Esophagus muscularis mucosa (tissue), 4 donors: ENCODE results near the gene PSMA2. TPM values are rescaled to one million over a fixed set of nuclear protein-coding genes. Genes with fewer than 3 reads are reported as not detected.

Source experiments
- DNase-seq: peaks from one replicate; pipeline ENCODE4 v3.0.0-alpha.2; 2017; ENCODE audit errors: extremely low spot score
- H3K27ac ChIP-seq, 4 donors: fragments of 200-600 bp; sonication (generic); replicated peaks in 1 of 4; 1 replicate in 3 of 4; 2 replicates in 1 of 4; pipeline ENCODE4 v1.5.1; 2016 to 2019; ENCODE audit warnings: mild to moderate bottlenecking in 1 of 4
- H3K27me3 ChIP-seq, 4 donors: fragments of 200-600 bp; sonication (generic); one replicate each; pipeline versions ENCODE4 v1.5.1 to v1.6.0; 2016 to 2019
- H3K36me3 ChIP-seq, 4 donors: fragments of 200-600 bp; sonication (generic); one replicate each; pipeline ENCODE4 v1.5.1; 2016 to 2019
- H3K4me1 ChIP-seq, 4 donors: fragments of 200-600 bp; sonication (generic); one replicate each; pipeline ENCODE4 v1.5.1; 2016 to 2019
- H3K4me3 ChIP-seq, 4 donors: fragments of 200-600 bp; sonication (generic); 1 replicate in 2 of 4; 2 replicates in 2 of 4; pipeline ENCODE4 v1.5.1; 2016 to 2019; ENCODE audit warnings: mild to moderate bottlenecking in 4 of 4, moderate library complexity in 1 of 4
- H3K9me3 ChIP-seq, 4 donors: fragments of 200-600 bp; sonication (generic); 1 replicate in 3 of 4; 2 replicates in 1 of 4; pipeline ENCODE4 v1.5.1; 2016 to 2019
- CTCF ChIP-seq, 3 experiments: fragments of 200-600 bp in 2 of 3; fragments of 450-650 bp in 1 of 3; sonication (generic) in 2 of 3; IDR thresholded peaks; one replicate each; pipeline ENCODE4 v1.5.1; 2017 to 2019; ENCODE audit warnings: antibody characterized with exemption in 3 of 3, mild to moderate bottlenecking in 2 of 3, moderate library complexity in 1 of 3
- EP300 ChIP-seq: sonication (generic); formaldehyde crosslinking; IDR thresholded peaks from one replicate; pipeline ENCODE4 v1.6.1; 2017; ENCODE audit warnings: antibody characterized with exemption
- POLR2A ChIP-seq: fragments of 450-650 bp; IDR thresholded peaks from one replicate; pipeline ENCODE4 v1.6.1; 2017; ENCODE audit warnings: antibody characterized with exemption, moderate library complexity, mild to moderate bottlenecking, low read depth
- POLR2AphosphoS5 ChIP-seq, 2 donors: sonication (generic); formaldehyde crosslinking; IDR thresholded peaks; one replicate each; pipeline ENCODE4 v1.6.1; 2017; ENCODE audit warnings: antibody characterized with exemption in 2 of 2
- WGBS: methylation state at CpG from one replicate; pipeline ENCODE4 v1.1.5; 2018; 5-methylcytosine and 5-hydroxymethylcytosine counted together
- intact Hi-C: fragments of 100-400 bp; cut with DNase I; formaldehyde crosslinking; loops from one replicate; pipeline ENCODE4 v1.15.1; 2023
- total RNA-seq, 4 donors: library from RNA; depleted of rRNA; stranded (reverse); fragments of >200 nt; gene quantifications; one replicate each; pipeline versions ENCODE4 v1.1.0 to v1.2.1, GENCODE V29; 2016

PSMA2 gene
- total RNA-seq, 4 donors from 2014 or later = 29.7 to 73.5 (median 57.7) TPM

GRCh38 chr7:42878303-42878702 lies 53.7 kb downstream of the PSMA2 start:
- WGBS = 85% methylated on average over 3 of the region's 3 CpGs
- no peak for DNase-seq
- H3K9me3 ChIP-seq = no peaks in the 10 kb centered on the region
- no peak overlapping the region for H3K27ac ChIP-seq
- H3K36me3 ChIP-seq = no peaks in the 10 kb centered on the region
- intact Hi-C loops = no loop called here
- H3K4me1 ChIP-seq = peaks cover 0 to 7% (median 0%) of the 10 kb centered on the region in 4 donors
- TF ChIP-seq POLR2A (no peak), POLR2AphosphoS5 (IDR thresholded peaks at IDR 0.05) (no peak), CTCF (IDR thresholded peaks at IDR 0.05) (no peak), EP300 (no peak)
- H3K27me3 ChIP-seq = no peaks in the 10 kb centered on the region
- no peak overlapping the region for H3K4me3 ChIP-seq

- WGBS = 56% methylated on average over 2 of the region's 2 CpGs
- peaks cover 0 to 7% (median 0%) of the 10 kb centered on the region in 4 donors for H3K4me1 ChIP-seq
- H3K27ac ChIP-seq = no peak overlapping the region
- no peaks in the 10 kb centered on the region for H3K36me3 ChIP-seq
- no peaks in the 10 kb centered on the region for H3K9me3 ChIP-seq
- intact Hi-C loops = no loop called here
- TF ChIP-seq POLR2A (no peak), EP300 (no peak), CTCF (IDR thresholded peaks at IDR 0.05) (no peak), POLR2AphosphoS5 (IDR thresholded peaks at IDR 0.05) (no peak)
- no peaks in the 10 kb centered on the region for H3K27me3 ChIP-seq
- no peak overlapping the region for H3K4me3 ChIP-seq
- DNase-seq = no peak
These were observed 54.1 kb downstream of the PSMA2 start for GRCh38 chr7:42877862-42878261.

GRCh38 chr7:42876182-42877068 lies 55.5 kb downstream of the PSMA2 start:
- TF ChIP-seq POLR2AphosphoS5 (IDR thresholded peaks at IDR 0.05) (no peak), CTCF (IDR thresholded peaks at IDR 0.05) (peak; percentile 77 to 88 (median 81))

GRCh38 chr7:42869131-42870020 lies 62.6 kb downstream of the PSMA2 start:
- WGBS = 55% methylated on average over 7 of the region's 7 CpGs
- peaks cover 0 to 20% (median 13%) of the 10 kb centered on the region in 4 donors for H3K9me3 ChIP-seq
- H3K4me3 ChIP-seq = no peak overlapping the region
- intact Hi-C loops = no loop called here
- no peaks in the 10 kb centered on the region for H3K36me3 ChIP-seq
- peaks cover 0 to 15% (median 14%) of the 10 kb centered on the region in 4 donors for H3K4me1 ChIP-seq
- no peaks in the 10 kb centered on the region for H3K27me3 ChIP-seq
- peak overlapping the region in 2 of 4 donors; percentile 18 to 46 for H3K27ac ChIP-seq
- TF ChIP-seq POLR2A = no peak
- TF ChIP-seq EP300 = no peak
- TF ChIP-seq CTCF (IDR thresholded peaks at IDR 0.05) = no peak
- TF ChIP-seq POLR2AphosphoS5 (IDR thresholded peaks at IDR 0.05) = no peak
- no peak for DNase-seq

More at GRCh38 chr7:42876182-42877068, 55.5 kb downstream of the PSMA2 start:
- no peak overlapping the region for H3K27ac ChIP-seq
- intact Hi-C loops = no loop called here
- no peak overlapping the region for H3K4me3 ChIP-seq
- peaks cover 0 to 7% (median 0%) of the 10 kb centered on the region in 4 donors for H3K4me1 ChIP-seq
- WGBS = 37% methylated on average over 5 of the region's 5 CpGs
- DNase-seq = no peak
- H3K36me3 ChIP-seq = no peaks in the 10 kb centered on the region
- H3K9me3 ChIP-seq = no peaks in the 10 kb centered on the region
- no peaks in the 10 kb centered on the region for H3K27me3 ChIP-seq
